Measurements from ENCODE around the gene PRM3. TPM values are rescaled to one million over a fixed set of nuclear protein-coding genes. Genes with fewer than 3 reads are reported as not detected.
A peak's percentile ranks its signal among the peaks of the same experiment; 100 is the strongest.

PRM3 gene
- total and polyA plus RNA-seq, 2 of the 8 experiments (the other 6 are each of a cell fraction or from before 2014, with no cell fraction given), result not detected

- no peak overlapping the region for H2AFZ ChIP-seq (ENCODE audit: low read length)
- no peaks in the 10 kb centered on the region for H3K9me3 ChIP-seq (ENCODE audit: insufficient read depth in 2 of 2, low read depth in 1 of 2, low read length in 1 of 2)
- no peak overlapping the region for H3K14ac ChIP-seq (ENCODE audit: insufficient read length)
- no peak overlapping the region for H4K91ac ChIP-seq (replicated peaks; ENCODE audit: insufficient read length, low read length)
- H3K4ac ChIP-seq (replicated peaks; ENCODE audit: insufficient read length, low read depth, low read length), result no peak overlapping the region
- H4K5ac ChIP-seq (ENCODE audit: insufficient read length, low read depth, low read length), result no peak overlapping the region
- no peaks in the 10 kb centered on the region; the same call in 1 of the 2 replicates for H3K23me2 ChIP-seq (ENCODE audit: low read depth, low read length)
- H3K79me2 ChIP-seq (ENCODE audit: control insufficient read depth in 1 of 2, insufficient read depth in 2 of 2, low read length in 2 of 2), result no peaks in the 10 kb centered on the region
- no peak overlapping the region for H3K56ac ChIP-seq (replicated peaks; ENCODE audit: insufficient read length, low read depth, low read length)
- no peak for DNase-seq (ENCODE audit: low read depth in 1 of 2, low spot score in 2 of 2)
- no peak overlapping the region for H2BK15ac ChIP-seq (ENCODE audit: low read length)
- H3K4me1 ChIP-seq (replicated peaks in 1 of 4; ENCODE audit: control insufficient read depth in 3 of 4, insufficient read depth in 4 of 4, low read length in 3 of 4), result 0 out of 7 replicates have a peak, but pooled peaks cover 0 to 5% (median 0%) of the 10 kb centered on the region in 4 experiments
- H3K4me2 ChIP-seq (ENCODE audit: insufficient read depth in 1 of 2, low read depth in 2 of 2, low read length in 2 of 2), result no peak overlapping the region
- no peaks in the 10 kb centered on the region for H4K20me1 ChIP-seq (replicated peaks in 1 of 2; ENCODE audit: control insufficient read depth in 1 of 2, insufficient read depth in 2 of 2, low read length in 2 of 2)
- no peaks in the 10 kb centered on the region; a peak in 1 of 7 replicates for H3K27me3 ChIP-seq (replicated peaks in 1 of 4; ENCODE audit: control insufficient read depth in 3 of 4, extremely low read depth in 1 of 4, insufficient read depth in 3 of 4, low read length in 3 of 4)
- H3K36me3 ChIP-seq (ENCODE audit: control insufficient read depth in 2 of 4, insufficient read depth in 4 of 4, low read length in 3 of 4), result no peaks in the 10 kb centered on the region
- POLR2A ChIA-PET (ENCODE audit: partially characterized antibody), result interaction anchor here (0.9 kb wide), 1 partner anchor 14 kb away, joined by 3 read pairs; no protein-coding TSS in a partner anchor
- CTCF ChIA-PET (ENCODE audit: partially characterized antibody), result interaction anchor here (1.0 to 1.4 kb wide), 2 partner anchors 93 to 140 kb away, joined by 3 read pairs; no protein-coding TSS in a partner anchor
- no peak overlapping the region for H3K27ac ChIP-seq (ENCODE audit: low read depth, low read length)
- no peak overlapping the region; the same call in 1 of the 2 replicates for H2BK12ac ChIP-seq (ENCODE audit: low read depth, low read length)
- no peak overlapping the region for H3K18ac ChIP-seq (ENCODE audit: extremely low read depth, low read length)
- WGBS, 2 experiments (ENCODE audit: extremely low coverage in 1 of 2, insufficient coverage in 1 of 2, insufficient read length in 1 of 2, insufficient replicate concordance in 2 of 2, low coverage in 1 of 2, low lambda C conversion rate in 2 of 2, missing lambda C conversion rate in 1 of 2), result 89% methylated on average over 7 of the region's 7 CpGs; no CpG with 5 or more reads in 1 of the 2 experiments
- H2BK120ac ChIP-seq (replicated peaks; ENCODE audit: low read depth, low read length), result no peak overlapping the region
- no peak overlapping the region for H4K8ac ChIP-seq (ENCODE audit: extremely low read depth, insufficient read depth, low read length)
- H2BK5ac ChIP-seq (ENCODE audit: low read depth, low read length), result no peak overlapping the region
- H3K79me1 ChIP-seq (ENCODE audit: low read depth, low read length), result no peaks in the 10 kb centered on the region
- no peak overlapping the region for H3K4me3 ChIP-seq (ENCODE audit: extremely low read depth in 1 of 4, insufficient read depth in 2 of 4, low read depth in 3 of 4, low read length in 4 of 4)
- no peak overlapping the region for H2BK20ac ChIP-seq (ENCODE audit: low read length)
- no peak overlapping the region for H2AK5ac ChIP-seq (ENCODE audit: low read depth, low read length)
- H3K9ac ChIP-seq (replicated peaks in 1 of 4; ENCODE audit: extremely low read depth in 1 of 4, low read depth in 3 of 4, low read length in 3 of 4), result no peak overlapping the region
- no peak overlapping the region for H3K23ac ChIP-seq (ENCODE audit: insufficient read length)
- no peak for FAIRE-seq
- TF ChIP-seq KDM1A (IDR thresholded peaks at IDR 0.05; ENCODE audit: borderline replicate concordance, low read length), result peak; percentile 75; the same call in 1 of the 2 replicates
- TF ChIP-seq TAF1 (IDR thresholded peaks at IDR 0.05; ENCODE audit: low read depth, low read length), result no peak
- TF ChIP-seq GABPA (IDR thresholded peaks at IDR 0.05; ENCODE audit: borderline replicate concordance, insufficient read depth, low read length), result no peak
- no peak for TF ChIP-seq SIX5 (IDR thresholded peaks at IDR 0.05; ENCODE audit: low read depth, low read length)
- TF ChIP-seq SP4 (IDR thresholded peaks at IDR 0.05; ENCODE audit: low read length), result no peak
- TF ChIP-seq MAFK (IDR thresholded peaks at IDR 0.05; ENCODE audit: low read depth, low read length), result no peak
Measured at GRCh38 chr16:11265124-11265523, 8.3 kb downstream of the PRM3 start.
